Memory B cell (primary cell): ENCODE measurements around the gene GALNT10.

Experiments used
- ATAC-seq: fragments of 150-1000 bp; cut with Tn5 transposase; 2 replicates; pipeline ENCODE4 v1.10.0; 2021; ENCODE audit warnings: low read depth, mild to moderate bottlenecking, moderate library complexity
- DNase-seq, 2 donors: peaks; one replicate each; pipeline ENCODE4 v3.0.0; 2022; ENCODE audit warnings: low spot score in 2 of 2
- H3K27ac Mint-ChIP-seq: one replicate; pipeline ENCODE4 v1.8.0; 2022; ENCODE audit warnings: mild to moderate bottlenecking, moderate library complexity, mixed read lengths
- H3K27me3 Mint-ChIP-seq: one replicate; pipeline ENCODE4 v1.8.0; 2022; ENCODE audit warnings: mixed read lengths
- H3K36me3 Mint-ChIP-seq: one replicate; pipeline ENCODE4 v1.8.0; 2022; ENCODE audit warnings: mild to moderate bottlenecking, mixed read lengths
- H3K4me1 Mint-ChIP-seq: one replicate; pipeline ENCODE4 v1.8.0; 2022; ENCODE audit warnings: mixed read lengths
- H3K4me3 Mint-ChIP-seq: one replicate; pipeline ENCODE4 v1.8.0; 2022; ENCODE audit warnings: mild to moderate bottlenecking, moderate library complexity, mixed read lengths
- H3K9me3 Mint-ChIP-seq: one replicate; pipeline ENCODE4 v1.8.0; 2022; ENCODE audit warnings: mixed read lengths

The GALNT10 gene

DNA sequence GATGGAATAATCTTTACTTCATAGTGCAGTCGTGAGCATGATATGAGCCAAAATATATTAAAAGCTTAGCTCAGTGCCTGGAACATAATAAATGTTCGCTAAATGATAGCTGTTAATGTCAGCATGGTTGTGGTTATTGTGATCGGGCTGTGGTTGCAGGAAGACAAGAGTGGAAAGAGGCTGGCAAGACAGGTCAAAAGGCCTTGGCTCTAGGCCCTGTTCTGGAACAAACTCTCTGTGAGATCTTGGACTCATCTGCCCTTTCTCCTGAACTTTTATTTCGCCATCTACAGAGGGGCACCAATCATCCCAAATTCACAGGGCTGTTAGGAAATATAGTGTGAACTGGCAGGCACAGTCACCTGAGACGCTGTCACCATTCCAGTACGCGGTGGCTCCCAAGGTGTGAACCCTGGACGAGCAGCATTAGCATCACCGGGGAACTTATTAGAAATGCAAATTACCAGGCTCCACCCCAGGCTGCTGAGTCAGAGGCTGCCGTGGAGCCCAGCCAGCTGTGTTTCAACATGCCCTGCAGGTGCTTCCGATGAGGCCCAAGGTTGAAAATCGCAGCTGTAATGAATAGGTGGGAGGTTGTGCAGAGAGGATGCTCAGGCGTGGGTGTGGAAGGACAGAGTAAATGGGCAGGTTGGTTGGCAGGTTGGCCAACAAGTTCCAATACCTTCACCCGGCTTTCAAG lies 205.0 kb downstream of the GALNT10 start:
- DNase-seq (peak; percentile 19 to 53), ATAC-seq (peak; percentile 97)
- H3K27me3 Mint-ChIP-seq = no peaks in the 10 kb centered on the region
- peaks cover 28% of the 10 kb centered on the region for H3K36me3 Mint-ChIP-seq
- no peaks in the 10 kb centered on the region for H3K9me3 Mint-ChIP-seq
- H3K4me1 Mint-ChIP-seq = peaks cover 16% of the 10 kb centered on the region
- peak overlapping the region; percentile 63 for H3K4me3 Mint-ChIP-seq
- peak overlapping the region; percentile 78 for H3K27ac Mint-ChIP-seq

DNA sequence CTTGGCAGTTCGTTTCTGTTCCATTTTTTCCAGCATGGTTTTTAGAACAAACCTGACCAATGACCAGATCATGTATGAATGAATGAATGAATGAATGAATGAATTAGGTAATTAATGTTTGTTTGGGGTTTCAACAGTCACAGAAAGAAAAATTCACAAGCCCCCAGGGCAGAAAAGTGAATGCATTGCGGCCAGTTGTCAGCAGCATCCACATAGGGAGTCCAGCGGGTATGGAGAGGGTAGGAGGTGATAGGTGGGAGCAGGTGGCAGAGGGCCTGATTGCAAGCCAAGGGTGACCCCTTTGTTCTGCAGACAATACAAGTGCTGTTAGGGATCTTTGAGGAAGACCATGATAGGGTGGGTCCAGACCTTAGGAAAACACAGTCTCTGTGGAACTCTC lies 205.6 kb downstream of the GALNT10 start:
- DNase-seq (no peak), ATAC-seq (no peak)
- Mint-ChIP-seq H3K36me3 (peaks cover 26% of the 10 kb centered on the region), H3K9me3 (no peaks in the 10 kb centered on the region), H3K27ac (peak overlapping the region; percentile 78), H3K4me1 (peaks cover 16% of the 10 kb centered on the region), H3K27me3 (no peaks in the 10 kb centered on the region), H3K4me3 (peak overlapping the region; percentile 63)

DNA sequence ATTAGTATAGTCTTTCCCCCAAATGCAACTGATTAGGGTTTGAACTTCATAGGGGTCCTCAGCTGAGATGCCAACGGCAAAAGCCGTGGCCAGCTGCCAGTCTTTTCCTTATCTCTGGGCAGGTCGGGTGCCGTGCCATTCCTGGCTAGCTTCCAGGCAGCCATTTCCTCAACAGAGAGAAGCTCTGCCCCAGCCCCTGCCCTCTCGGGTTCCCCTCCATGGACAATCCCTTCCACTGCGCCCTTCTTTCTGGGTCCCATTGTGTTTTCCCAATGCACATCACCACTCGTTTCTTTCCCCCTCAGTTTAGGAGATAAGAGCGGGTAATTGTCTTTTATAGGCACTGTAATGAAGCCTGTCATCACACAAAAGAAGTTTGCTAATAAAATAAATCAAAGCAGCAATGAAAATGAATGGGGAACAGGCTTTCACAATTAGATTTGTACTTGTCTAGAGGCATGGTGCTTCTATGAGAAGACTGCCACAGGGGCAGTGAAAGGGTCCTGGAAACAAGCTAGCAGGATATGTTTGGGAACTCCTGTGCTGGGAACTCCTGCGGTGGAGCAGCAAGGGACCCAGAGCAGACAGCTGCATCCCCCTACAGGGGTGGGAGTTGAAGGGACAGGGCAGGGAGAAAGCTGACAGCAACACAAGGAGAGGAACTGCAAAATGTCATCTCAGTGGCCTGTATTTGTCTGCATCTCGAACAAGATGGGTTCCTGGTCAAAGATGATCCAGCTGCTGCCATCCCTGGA lies 207.3 kb downstream of the GALNT10 start:
- Mint-ChIP-seq H3K4me1 (peaks cover 19% of the 10 kb centered on the region), H3K27ac (no peak overlapping the region), H3K27me3 (no peaks in the 10 kb centered on the region), H3K36me3 (peaks cover 20% of the 10 kb centered on the region), H3K9me3 (no peaks in the 10 kb centered on the region), H3K4me3 (no peak overlapping the region)
- no peak for ATAC-seq
- no peak for DNase-seq

DNA sequence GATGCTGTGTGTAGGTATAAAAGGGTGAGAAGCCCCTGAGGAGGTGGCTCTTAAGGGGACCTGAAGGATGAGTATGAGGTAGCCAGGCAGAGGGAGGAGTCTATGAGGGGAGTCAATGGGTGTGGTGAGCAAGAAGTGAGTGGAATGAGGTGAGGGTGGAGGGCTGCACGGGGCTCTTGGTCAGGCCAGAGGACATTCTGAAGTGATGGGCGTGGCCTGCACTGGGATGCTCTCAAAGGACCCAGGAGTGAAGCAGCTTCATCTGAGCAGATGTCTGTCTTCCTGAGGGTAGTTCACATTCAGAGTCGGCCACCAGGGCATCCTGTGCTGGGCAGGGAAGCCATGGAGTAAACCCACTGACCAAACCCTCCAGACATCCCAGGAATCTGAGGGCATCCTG lies 210.1 kb downstream of the GALNT10 start:
- Mint-ChIP-seq H3K27me3 (no peaks in the 10 kb centered on the region), H3K36me3 (peaks cover 11% of the 10 kb centered on the region), H3K9me3 (no peaks in the 10 kb centered on the region), H3K27ac (no peak overlapping the region), H3K4me1 (peaks cover 17% of the 10 kb centered on the region), H3K4me3 (no peak overlapping the region)
- DNase-seq = no peak
- no peak for ATAC-seq

DNA sequence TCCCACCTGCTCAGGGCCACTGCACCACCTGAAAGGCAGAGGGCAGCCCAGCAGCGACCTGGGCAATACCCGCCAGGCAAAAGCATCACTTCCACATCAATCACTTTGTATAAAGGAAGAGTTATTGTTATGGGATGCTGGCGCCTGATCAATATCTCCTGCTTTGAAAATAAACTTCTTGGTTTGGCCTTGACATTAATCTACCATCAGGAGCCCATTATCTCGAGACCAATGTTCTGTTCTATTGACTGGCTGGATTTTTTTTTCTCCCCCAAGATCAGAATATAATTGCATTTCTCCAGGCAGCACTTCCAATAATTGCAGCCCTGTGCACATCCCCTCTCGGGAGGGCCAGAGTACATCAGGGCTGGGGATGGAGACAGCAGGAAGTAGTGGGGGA lies 210.8 kb downstream of the GALNT10 start:
- Mint-ChIP-seq H3K4me1 (peaks cover 11% of the 10 kb centered on the region), H3K27me3 (no peaks in the 10 kb centered on the region), H3K4me3 (no peak overlapping the region), H3K36me3 (peaks cover 5% of the 10 kb centered on the region), H3K27ac (no peak overlapping the region), H3K9me3 (no peaks in the 10 kb centered on the region)
- ATAC-seq (no peak), DNase-seq (no peak)

DNA sequence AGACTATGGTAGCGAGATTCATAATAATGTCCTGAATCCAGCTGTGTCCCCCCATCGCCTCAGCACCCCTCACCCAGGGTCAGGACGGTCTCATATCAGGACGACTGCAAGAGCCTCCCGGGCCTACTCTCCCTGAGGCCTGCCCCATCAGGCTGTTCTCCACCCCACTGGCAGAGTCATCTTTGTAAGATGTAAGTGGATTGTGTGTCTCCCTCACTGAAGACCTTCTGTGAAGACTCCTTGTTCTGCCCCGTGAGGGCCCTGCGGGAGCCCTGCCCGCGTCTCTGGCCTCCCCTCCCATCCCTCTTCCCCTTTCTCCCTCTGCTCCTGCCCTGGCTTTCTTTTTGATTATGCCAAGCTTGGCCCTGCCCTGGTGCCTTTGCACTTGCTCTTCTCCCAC lies 211.4 kb downstream of the GALNT10 start:
- no peak for DNase-seq
- Mint-ChIP-seq H3K27me3 (no peaks in the 10 kb centered on the region), H3K36me3 (peaks cover 6% of the 10 kb centered on the region), H3K4me3 (no peak overlapping the region), H3K4me1 (peaks cover 11% of the 10 kb centered on the region), H3K27ac (no peak overlapping the region), H3K9me3 (no peaks in the 10 kb centered on the region)
- no peak for ATAC-seq

DNA sequence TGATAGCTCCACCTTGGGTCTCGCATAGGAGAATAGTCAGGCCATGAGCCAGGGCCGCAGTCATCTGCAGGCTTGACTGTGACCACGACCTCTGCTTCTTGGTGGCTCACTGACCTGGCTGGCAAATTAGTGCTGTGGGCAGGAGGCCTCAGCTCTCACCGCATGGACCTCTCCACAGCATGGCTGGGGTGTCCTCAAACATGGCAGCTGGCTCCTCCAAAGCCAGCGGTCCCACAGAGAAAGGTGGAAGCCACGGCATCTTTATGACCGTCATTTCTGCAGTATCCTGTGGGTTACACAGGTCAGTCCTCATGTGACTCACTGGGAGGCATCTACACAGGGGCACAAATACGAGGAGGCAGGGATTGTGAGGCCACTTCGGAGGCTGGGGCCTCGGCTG lies 212.1 kb downstream of the GALNT10 start:
- H3K27me3 Mint-ChIP-seq = no peaks in the 10 kb centered on the region
- no peak overlapping the region for H3K27ac Mint-ChIP-seq
- H3K9me3 Mint-ChIP-seq = no peaks in the 10 kb centered on the region
- ATAC-seq = no peak
- peaks cover 8% of the 10 kb centered on the region for H3K36me3 Mint-ChIP-seq
- H3K4me1 Mint-ChIP-seq = peaks cover 11% of the 10 kb centered on the region
- no peak overlapping the region for H3K4me3 Mint-ChIP-seq
- DNase-seq = no peak

DNA sequence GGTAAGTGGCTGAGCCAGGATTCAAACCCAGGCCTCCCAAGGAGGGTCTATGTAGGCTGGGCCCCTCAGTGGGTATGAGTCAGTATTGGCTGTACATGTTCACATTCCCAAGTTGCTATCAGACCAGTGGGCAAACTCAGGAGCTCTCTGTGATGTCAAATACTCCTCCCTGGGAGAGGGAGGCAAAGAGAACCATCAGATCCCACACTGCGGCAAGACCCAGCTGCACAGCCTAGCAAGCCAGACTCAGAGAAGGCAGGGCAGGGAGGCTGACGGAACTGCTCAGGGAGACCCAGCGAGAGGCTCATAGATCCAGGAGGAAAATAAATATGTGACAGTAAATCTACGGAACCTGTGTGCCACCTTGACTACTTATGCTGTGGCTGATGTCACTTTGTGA lies 212.7 kb downstream of the GALNT10 start:
- Mint-ChIP-seq H3K4me1 (peaks cover 11% of the 10 kb centered on the region), H3K9me3 (no peaks in the 10 kb centered on the region), H3K4me3 (no peak overlapping the region), H3K27me3 (no peaks in the 10 kb centered on the region), H3K27ac (no peak overlapping the region), H3K36me3 (peaks cover 6% of the 10 kb centered on the region)
- DNase-seq (no peak), ATAC-seq (no peak)

DNA sequence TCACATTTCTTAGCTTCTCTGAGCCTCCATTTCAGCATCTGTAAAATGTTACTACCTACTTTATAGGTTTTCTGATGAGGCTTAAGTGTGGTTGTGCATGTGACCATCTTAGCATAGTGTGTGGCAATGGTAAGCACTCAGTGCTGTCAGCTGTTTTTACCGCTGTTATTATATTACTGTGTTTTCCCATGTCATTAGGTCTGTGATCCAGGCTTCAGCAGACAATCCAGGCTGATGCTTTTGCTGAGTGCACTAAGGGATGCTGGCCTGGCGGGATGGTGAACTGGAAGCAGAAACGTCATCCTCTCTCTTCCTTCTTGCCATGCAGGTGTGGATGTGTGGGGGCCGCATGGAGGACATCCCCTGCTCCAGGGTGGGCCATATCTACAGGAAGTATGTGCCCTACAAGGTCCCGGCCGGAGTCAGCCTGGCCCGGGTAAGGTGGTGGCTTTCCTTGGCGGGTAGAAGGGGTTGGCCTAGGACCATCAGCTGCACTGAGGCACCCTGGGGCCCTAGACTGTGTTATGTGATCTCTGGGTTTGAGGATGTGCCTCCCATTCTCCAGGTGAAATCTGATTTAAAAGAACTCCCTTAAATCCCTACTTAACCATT lies 213.3 kb downstream of the GALNT10 start:
- H3K27me3 Mint-ChIP-seq = no peaks in the 10 kb centered on the region
- H3K9me3 Mint-ChIP-seq = no peaks in the 10 kb centered on the region
- DNase-seq = no peak
- H3K4me1 Mint-ChIP-seq = peaks cover 11% of the 10 kb centered on the region
- H3K27ac Mint-ChIP-seq = peak overlapping the region; percentile 69
- H3K4me3 Mint-ChIP-seq = no peak overlapping the region
- no peak for ATAC-seq
- peaks cover 6% of the 10 kb centered on the region for H3K36me3 Mint-ChIP-seq

DNA sequence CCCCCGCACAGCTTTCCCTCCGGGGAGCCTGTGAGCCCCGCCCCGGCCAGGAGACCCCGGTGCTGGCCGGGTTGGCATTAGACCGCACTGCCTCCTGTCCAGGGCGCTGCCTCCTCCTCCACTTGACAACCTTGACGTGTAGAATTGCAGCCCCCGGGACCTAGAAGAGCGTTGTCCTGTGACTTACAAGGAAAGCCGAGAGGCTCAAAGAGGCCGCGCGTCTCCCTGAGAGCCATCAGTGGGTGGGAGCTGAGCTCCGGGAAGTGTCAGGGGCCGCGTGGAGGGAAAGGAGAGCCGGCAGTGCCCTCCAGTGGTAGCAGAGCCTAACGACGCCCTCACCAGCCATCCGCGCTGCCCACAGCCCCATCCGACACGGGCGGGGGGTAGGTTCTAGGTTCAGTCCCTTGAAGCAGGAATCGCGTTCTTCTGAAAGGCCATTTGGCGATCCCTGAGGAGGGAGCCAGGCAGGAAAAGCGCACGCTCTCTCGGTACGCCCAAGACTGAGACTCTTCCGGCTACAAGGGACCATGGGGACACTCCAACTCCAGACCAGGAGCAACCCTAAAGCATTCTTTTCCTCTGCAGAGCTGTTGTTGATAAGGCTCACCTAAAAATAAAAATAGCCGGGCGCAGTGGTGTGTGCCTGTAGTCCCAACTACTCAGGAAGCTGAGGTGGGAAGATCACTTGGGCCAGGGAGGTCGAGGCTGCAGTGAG lies 214.7 kb downstream of the GALNT10 start:
- peak; percentile 70 to 78 for DNase-seq
- no peak overlapping the region for H3K27ac Mint-ChIP-seq
- H3K27me3 Mint-ChIP-seq = no peaks in the 10 kb centered on the region
- peaks cover 11% of the 10 kb centered on the region for H3K4me1 Mint-ChIP-seq
- peak; percentile 97 for ATAC-seq
- no peaks in the 10 kb centered on the region for H3K9me3 Mint-ChIP-seq
- H3K36me3 Mint-ChIP-seq = peaks cover 8% of the 10 kb centered on the region
- H3K4me3 Mint-ChIP-seq = peak overlapping the region; percentile 78

DNA sequence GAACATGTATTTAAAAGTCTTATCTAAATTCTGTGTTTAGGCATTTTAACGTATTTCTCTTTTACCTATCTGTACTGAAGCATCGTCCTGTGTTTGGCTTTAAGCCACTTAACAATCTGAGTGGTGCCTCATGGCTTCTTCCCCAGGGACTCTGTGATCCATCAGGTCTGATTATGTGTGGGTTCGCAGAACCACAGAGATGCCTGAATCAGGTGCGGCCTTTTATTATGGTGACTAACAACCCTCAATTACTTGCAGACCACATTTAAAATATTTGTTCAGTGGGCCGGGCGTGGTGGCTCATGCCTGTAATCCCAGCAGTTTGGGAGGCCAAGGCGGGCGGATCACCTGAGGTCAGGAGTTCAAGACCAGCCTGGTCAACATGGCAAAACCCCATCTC lies 215.7 kb downstream of the GALNT10 start:
- DNase-seq = no peak
- H3K9me3 Mint-ChIP-seq = no peaks in the 10 kb centered on the region
- ATAC-seq = no peak
- H3K27me3 Mint-ChIP-seq = no peaks in the 10 kb centered on the region
- no peak overlapping the region for H3K4me3 Mint-ChIP-seq
- H3K36me3 Mint-ChIP-seq = peaks cover 10% of the 10 kb centered on the region
- H3K4me1 Mint-ChIP-seq = peaks cover 11% of the 10 kb centered on the region
- H3K27ac Mint-ChIP-seq = no peak overlapping the region

DNA sequence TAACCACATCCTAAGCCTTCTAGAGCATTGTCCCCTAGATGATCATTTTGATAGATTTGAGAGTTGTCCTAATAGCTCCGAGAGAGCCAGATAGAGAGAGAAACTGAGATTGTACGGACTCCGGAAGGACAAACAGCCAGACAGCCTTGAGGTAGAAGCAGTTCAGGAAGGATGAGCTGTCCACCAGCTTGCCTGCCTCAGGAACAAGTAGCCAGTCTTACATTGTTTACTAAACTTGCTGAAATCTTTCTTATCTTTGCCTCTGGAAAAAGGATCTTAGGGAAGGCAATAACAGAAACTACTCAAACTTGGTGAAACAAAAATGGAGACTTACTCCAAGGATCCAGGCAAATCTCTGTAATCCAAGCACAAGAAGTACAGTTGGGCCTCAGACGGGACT lies 216.3 kb downstream of the GALNT10 start:
- no peak overlapping the region for H3K27ac Mint-ChIP-seq
- no peaks in the 10 kb centered on the region for H3K9me3 Mint-ChIP-seq
- H3K36me3 Mint-ChIP-seq = peaks cover 14% of the 10 kb centered on the region
- no peak for ATAC-seq
- H3K27me3 Mint-ChIP-seq = no peaks in the 10 kb centered on the region
- peaks cover 11% of the 10 kb centered on the region for H3K4me1 Mint-ChIP-seq
- DNase-seq = no peak
- H3K4me3 Mint-ChIP-seq = no peak overlapping the region

DNA sequence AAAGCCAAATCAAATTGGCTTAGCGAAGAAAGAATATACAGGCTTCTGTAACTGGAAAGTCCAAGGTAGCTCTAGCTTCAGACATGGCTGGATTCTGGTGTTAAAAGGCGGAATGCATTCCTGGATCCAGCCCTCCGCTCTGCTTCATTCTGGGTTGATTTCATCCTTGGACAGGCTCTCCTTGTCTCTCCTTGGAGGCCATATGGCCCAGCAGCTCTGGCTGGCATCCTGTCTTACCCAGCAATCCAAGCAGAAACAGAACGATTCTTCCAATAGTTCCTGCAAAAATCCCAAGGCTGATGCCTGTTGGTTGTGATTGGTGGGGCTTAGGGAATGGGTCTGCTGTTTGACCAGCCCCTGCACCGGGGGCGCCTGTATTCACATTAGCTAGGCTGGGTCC lies 218.3 kb downstream of the GALNT10 start:
- Mint-ChIP-seq H3K36me3 (peaks cover 13% of the 10 kb centered on the region), H3K9me3 (no peaks in the 10 kb centered on the region), H3K4me3 (no peak overlapping the region), H3K27me3 (no peaks in the 10 kb centered on the region), H3K4me1 (peaks cover 8% of the 10 kb centered on the region), H3K27ac (no peak overlapping the region)
- DNase-seq = no peak
- ATAC-seq = no peak

DNA sequence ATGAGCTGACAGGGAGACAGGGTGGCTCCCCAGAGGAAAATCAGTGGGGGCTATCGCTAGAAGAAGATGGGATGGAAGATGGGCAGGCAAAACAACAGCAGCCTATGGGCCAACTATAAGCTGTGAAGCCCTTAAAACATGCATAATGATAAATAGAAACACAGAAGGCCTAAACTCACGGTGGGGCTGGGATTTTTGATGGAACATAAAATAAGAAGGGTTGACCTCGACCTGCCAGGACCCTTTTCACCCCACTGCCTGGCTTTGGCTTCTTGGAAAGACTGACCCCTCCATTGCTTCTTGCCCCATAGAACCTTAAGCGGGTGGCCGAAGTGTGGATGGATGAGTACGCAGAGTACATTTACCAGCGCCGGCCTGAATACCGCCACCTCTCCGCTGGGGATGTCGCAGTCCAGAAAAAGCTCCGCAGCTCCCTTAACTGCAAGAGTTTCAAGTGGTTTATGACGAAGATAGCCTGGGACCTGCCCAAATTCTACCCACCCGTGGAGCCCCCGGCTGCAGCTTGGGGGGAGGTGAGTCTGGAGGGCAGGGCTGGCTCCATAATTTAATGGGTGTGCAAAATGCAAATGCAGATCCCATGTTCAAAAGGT lies 218.8 kb downstream of the GALNT10 start:
- Mint-ChIP-seq H3K4me3 (no peak overlapping the region), H3K36me3 (peaks cover 14% of the 10 kb centered on the region), H3K27me3 (no peaks in the 10 kb centered on the region), H3K4me1 (peaks cover 7% of the 10 kb centered on the region), H3K9me3 (no peaks in the 10 kb centered on the region), H3K27ac (no peak overlapping the region)
- DNase-seq (no peak), ATAC-seq (no peak)
